ENCODE results near the gene CARMIL1.

CARMIL1 gene

DNA sequence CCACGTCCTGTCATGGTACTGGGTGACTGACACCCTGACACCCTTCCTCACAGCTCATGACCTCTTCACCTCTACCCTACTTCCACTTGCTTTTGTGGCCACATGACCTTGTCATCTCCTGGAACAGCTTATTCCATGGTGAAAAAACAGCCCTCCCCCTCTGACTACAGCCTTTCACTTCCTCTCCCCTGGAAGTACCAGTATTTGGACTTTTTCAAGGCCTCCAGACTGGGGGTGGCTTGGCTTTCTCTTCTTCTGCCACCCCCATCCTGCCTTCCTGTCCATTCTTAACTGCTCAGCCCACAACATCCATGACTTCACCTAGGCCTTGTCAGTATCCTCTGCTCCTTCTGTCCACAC is 168.4 kb downstream of the CARMIL1 start:
- Histone ChIP-seq H3K9me3 (ENCODE audit: control insufficient read depth in 1 of 2, low read length in 2 of 2) (no peaks in the 10 kb centered on the region), H3K27ac (ENCODE audit: low read length) (no peak overlapping the region), H3K4me3 (ENCODE audit: low read depth in 1 of 2, low read length in 2 of 2) (no peak overlapping the region), H3K36me3 (ENCODE audit: control insufficient read depth in 1 of 2, insufficient read depth in 2 of 2, low read length in 2 of 2) (no peaks in the 10 kb centered on the region), H3K4me1 (ENCODE audit: control insufficient read depth in 1 of 2, insufficient read depth in 2 of 2, low read length in 2 of 2) (no peaks in the 10 kb centered on the region), H3K27me3 (ENCODE audit: low read depth, low read length) (no peaks in the 10 kb centered on the region)

GRCh38 chr6:25448965-25449538 is 169.9 kb downstream of the CARMIL1 start:
- Histone ChIP-seq H3K9me3 (ENCODE audit: control insufficient read depth in 1 of 2, low read length in 2 of 2) (no peaks in the 10 kb centered on the region), H3K27ac (ENCODE audit: low read length) (no peak overlapping the region), H3K4me3 (ENCODE audit: low read depth in 1 of 2, low read length in 2 of 2) (no peak overlapping the region), H3K4me1 (ENCODE audit: control insufficient read depth in 1 of 2, insufficient read depth in 2 of 2, low read length in 2 of 2) (no peaks in the 10 kb centered on the region), H3K27me3 (ENCODE audit: low read depth, low read length) (no peaks in the 10 kb centered on the region), H3K36me3 (ENCODE audit: control insufficient read depth in 1 of 2, insufficient read depth in 2 of 2, low read length in 2 of 2) (no peaks in the 10 kb centered on the region)

- Histone ChIP-seq H3K27me3 (ENCODE audit: low read depth, low read length) (no peaks in the 10 kb centered on the region), H3K27ac (ENCODE audit: low read length) (no peak overlapping the region), H3K4me1 (ENCODE audit: control insufficient read depth in 1 of 2, insufficient read depth in 2 of 2, low read length in 2 of 2) (no peaks in the 10 kb centered on the region), H3K4me3 (ENCODE audit: low read depth in 1 of 2, low read length in 2 of 2) (no peak overlapping the region), H3K36me3 (ENCODE audit: control insufficient read depth in 1 of 2, insufficient read depth in 2 of 2, low read length in 2 of 2) (no peaks in the 10 kb centered on the region), H3K9me3 (ENCODE audit: control insufficient read depth in 1 of 2, low read length in 2 of 2) (no peaks in the 10 kb centered on the region)
Observed at GRCh38 chr6:25449774-25450173, 170.6 kb downstream of the CARMIL1 start.

- Histone ChIP-seq H3K9me3 (ENCODE audit: control insufficient read depth in 1 of 2, low read length in 2 of 2) (no peaks in the 10 kb centered on the region), H3K4me3 (ENCODE audit: low read depth in 1 of 2, low read length in 2 of 2) (no peak overlapping the region), H3K36me3 (ENCODE audit: control insufficient read depth in 1 of 2, insufficient read depth in 2 of 2, low read length in 2 of 2) (no peaks in the 10 kb centered on the region), H3K27ac (ENCODE audit: low read length) (peak overlapping the region; percentile 5), H3K4me1 (ENCODE audit: control insufficient read depth in 1 of 2, insufficient read depth in 2 of 2, low read length in 2 of 2) (no peaks in the 10 kb centered on the region), H3K27me3 (ENCODE audit: low read depth, low read length) (no peaks in the 10 kb centered on the region)
Observed at GRCh38 chr6:25450469-25451198, 171.5 kb downstream of the CARMIL1 start.

DNA sequence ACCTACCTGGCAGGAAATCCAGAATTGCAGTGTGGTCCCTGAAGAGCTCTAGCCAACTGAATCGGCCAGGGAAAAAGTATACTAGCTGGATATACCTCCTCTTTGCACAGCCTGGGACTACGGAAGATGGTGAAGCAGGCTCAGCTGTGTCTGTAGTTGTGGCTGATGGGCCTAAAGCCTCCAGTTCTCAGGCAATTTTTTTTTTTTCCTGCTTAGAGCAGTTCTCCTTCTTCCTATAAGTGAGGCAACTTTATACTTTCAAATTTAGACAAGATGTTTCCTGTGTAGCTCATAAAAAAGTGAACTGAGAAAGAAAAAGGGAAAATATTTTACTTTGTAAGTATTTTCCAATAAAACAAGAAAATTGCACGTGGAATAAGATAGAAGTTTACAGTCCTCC is 172.9 kb downstream of the CARMIL1 start:
- H3K9me3 ChIP-seq (ENCODE audit: control insufficient read depth in 1 of 2, low read length in 2 of 2) = no peaks in the 10 kb centered on the region
- no peaks in the 10 kb centered on the region for H3K27me3 ChIP-seq (ENCODE audit: low read depth, low read length)
- H3K27ac ChIP-seq (ENCODE audit: low read length) = no peak overlapping the region
- H3K4me1 ChIP-seq (ENCODE audit: control insufficient read depth in 1 of 2, insufficient read depth in 2 of 2, low read length in 2 of 2) = no peaks in the 10 kb centered on the region
- H3K4me3 ChIP-seq (ENCODE audit: low read depth in 1 of 2, low read length in 2 of 2) = no peak overlapping the region
- H3K36me3 ChIP-seq (ENCODE audit: control insufficient read depth in 1 of 2, insufficient read depth in 2 of 2, low read length in 2 of 2) = no peaks in the 10 kb centered on the region

- Histone ChIP-seq H3K9me3 (ENCODE audit: control insufficient read depth in 1 of 2, low read length in 2 of 2) (no peaks in the 10 kb centered on the region), H3K4me1 (ENCODE audit: control insufficient read depth in 1 of 2, insufficient read depth in 2 of 2, low read length in 2 of 2) (no peaks in the 10 kb centered on the region), H3K36me3 (ENCODE audit: control insufficient read depth in 1 of 2, insufficient read depth in 2 of 2, low read length in 2 of 2) (no peaks in the 10 kb centered on the region), H3K27ac (ENCODE audit: low read length) (no peak overlapping the region), H3K27me3 (ENCODE audit: low read depth, low read length) (no peaks in the 10 kb centered on the region), H3K4me3 (ENCODE audit: low read depth in 1 of 2, low read length in 2 of 2) (no peak overlapping the region)
Observed at GRCh38 chr6:25453288-25453687, 174.1 kb downstream of the CARMIL1 start.

GRCh38 chr6:25454136-25454535 is 175.0 kb downstream of the CARMIL1 start:
- no peak overlapping the region for H3K27ac ChIP-seq (ENCODE audit: low read length)
- no peaks in the 10 kb centered on the region for H3K36me3 ChIP-seq (ENCODE audit: control insufficient read depth in 1 of 2, insufficient read depth in 2 of 2, low read length in 2 of 2)
- no peaks in the 10 kb centered on the region for H3K4me1 ChIP-seq (ENCODE audit: control insufficient read depth in 1 of 2, insufficient read depth in 2 of 2, low read length in 2 of 2)

DNA sequence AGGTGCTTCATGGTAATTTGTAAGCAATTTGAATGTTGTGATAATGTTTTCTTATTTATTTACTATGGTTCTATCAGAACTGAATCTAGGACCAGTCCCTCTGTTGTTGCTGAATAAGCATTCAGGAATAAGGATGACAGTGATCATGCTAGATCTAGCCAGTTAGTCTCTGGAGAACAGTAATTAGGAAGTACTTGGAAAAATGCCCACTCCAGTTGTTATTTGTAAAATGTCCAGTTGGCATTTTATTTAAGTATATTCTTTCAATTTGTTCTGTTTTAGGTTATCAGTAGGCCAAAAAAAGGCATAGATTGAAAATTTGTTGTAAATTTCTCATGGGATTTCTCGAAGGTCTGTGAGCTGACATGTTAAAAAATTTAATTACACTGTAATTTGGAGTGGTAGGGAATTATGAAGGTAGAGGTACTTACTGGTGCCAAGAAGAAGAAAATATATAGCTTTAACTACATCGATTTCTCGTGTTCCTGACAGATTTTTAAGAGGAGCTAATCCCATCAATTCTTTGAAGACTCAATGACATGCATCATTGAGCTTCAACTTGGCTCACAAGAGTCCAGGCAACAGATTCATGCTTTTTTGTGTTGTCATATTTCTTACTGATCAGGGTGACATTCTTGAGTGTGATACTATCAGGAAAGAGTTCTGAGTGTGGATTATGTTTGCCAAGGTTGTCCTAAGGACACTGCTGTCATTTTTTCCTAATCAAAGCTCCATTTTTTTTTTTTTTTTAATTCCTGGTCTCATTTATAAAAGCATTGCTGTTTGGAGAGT is 177.3 kb downstream of the CARMIL1 start:
- Histone ChIP-seq H3K9me3 (ENCODE audit: control insufficient read depth in 1 of 2, low read length in 2 of 2) (no peaks in the 10 kb centered on the region), H3K4me3 (ENCODE audit: low read depth in 1 of 2, low read length in 2 of 2) (no peak overlapping the region), H3K36me3 (ENCODE audit: control insufficient read depth in 1 of 2, insufficient read depth in 2 of 2, low read length in 2 of 2) (no peaks in the 10 kb centered on the region), H3K27me3 (ENCODE audit: low read depth, low read length) (no peaks in the 10 kb centered on the region), H3K27ac (ENCODE audit: low read length) (no peak overlapping the region), H3K4me1 (ENCODE audit: control insufficient read depth in 1 of 2, insufficient read depth in 2 of 2, low read length in 2 of 2) (no peaks in the 10 kb centered on the region)

More at GRCh38 chr6:25454136-25454535, 175.0 kb downstream of the CARMIL1 start:
- H3K27me3 ChIP-seq (ENCODE audit: low read depth, low read length) = no peaks in the 10 kb centered on the region
- H3K4me3 ChIP-seq (ENCODE audit: low read depth in 1 of 2, low read length in 2 of 2) = no peak overlapping the region
- H3K9me3 ChIP-seq (ENCODE audit: control insufficient read depth in 1 of 2, low read length in 2 of 2) = no peaks in the 10 kb centered on the region

- H3K4me1 ChIP-seq (ENCODE audit: control insufficient read depth in 1 of 2, insufficient read depth in 2 of 2, low read length in 2 of 2) = no peaks in the 10 kb centered on the region
- no peak overlapping the region for H3K27ac ChIP-seq (ENCODE audit: low read length)
- no peaks in the 10 kb centered on the region for H3K36me3 ChIP-seq (ENCODE audit: control insufficient read depth in 1 of 2, insufficient read depth in 2 of 2, low read length in 2 of 2)
- no peaks in the 10 kb centered on the region for H3K27me3 ChIP-seq (ENCODE audit: low read depth, low read length)
- no peak overlapping the region for H3K4me3 ChIP-seq (ENCODE audit: low read depth in 1 of 2, low read length in 2 of 2)
- no peaks in the 10 kb centered on the region for H3K9me3 ChIP-seq (ENCODE audit: control insufficient read depth in 1 of 2, low read length in 2 of 2)
Observed at GRCh38 chr6:25457516-25457915, 178.3 kb downstream of the CARMIL1 start.

GRCh38 chr6:25458485-25458884 is 179.3 kb downstream of the CARMIL1 start:
- no peaks in the 10 kb centered on the region for H3K9me3 ChIP-seq (ENCODE audit: control insufficient read depth in 1 of 2, low read length in 2 of 2)
- H3K27ac ChIP-seq (ENCODE audit: low read length) = no peak overlapping the region
- no peak overlapping the region for H3K4me3 ChIP-seq (ENCODE audit: low read depth in 1 of 2, low read length in 2 of 2)
- no peaks in the 10 kb centered on the region for H3K4me1 ChIP-seq (ENCODE audit: control insufficient read depth in 1 of 2, insufficient read depth in 2 of 2, low read length in 2 of 2)
- H3K36me3 ChIP-seq (ENCODE audit: control insufficient read depth in 1 of 2, insufficient read depth in 2 of 2, low read length in 2 of 2) = no peaks in the 10 kb centered on the region
- H3K27me3 ChIP-seq (ENCODE audit: low read depth, low read length) = no peaks in the 10 kb centered on the region

GRCh38 chr6:25462235-25462897 is 183.2 kb downstream of the CARMIL1 start:
- Histone ChIP-seq H3K9me3 (ENCODE audit: control insufficient read depth in 1 of 2, low read length in 2 of 2) (no peaks in the 10 kb centered on the region), H3K27me3 (ENCODE audit: low read depth, low read length) (no peaks in the 10 kb centered on the region), H3K4me3 (ENCODE audit: low read depth in 1 of 2, low read length in 2 of 2) (no peak overlapping the region), H3K36me3 (ENCODE audit: control insufficient read depth in 1 of 2, insufficient read depth in 2 of 2, low read length in 2 of 2) (no peaks in the 10 kb centered on the region), H3K4me1 (ENCODE audit: control insufficient read depth in 1 of 2, insufficient read depth in 2 of 2, low read length in 2 of 2) (no peaks in the 10 kb centered on the region), H3K27ac (ENCODE audit: low read length) (no peak overlapping the region)
